Endometrial microvascular endothelial cells (primary cell): ENCODE measurements around the gene RUVBL1. TPM values are rescaled to one million over a fixed set of nuclear protein-coding genes. Genes with fewer than 3 reads are reported as not detected.

ENCODE experiments used
- in situ Hi-C: cut with HindIII; loops from 2 replicates; pipeline ENCODE4 v1.10.0; 2017; ENCODE audit warnings: low sequenced_read_pairs, low pct_unique_long_range_greater_than_20kb; ENCODE audit errors: inconsistent ontology term
- total RNA-seq: library from RNA; depleted of rRNA; stranded (reverse); fragments of >200 nt; gene quantifications from one replicate; pipeline ENCODE4 v1.2.3, GENCODE V29; 2015; ENCODE audit errors: inconsistent ontology term

RUVBL1 gene
- total RNA-seq, 1 donor from 2014 or later: 78.2 TPM

DNA sequence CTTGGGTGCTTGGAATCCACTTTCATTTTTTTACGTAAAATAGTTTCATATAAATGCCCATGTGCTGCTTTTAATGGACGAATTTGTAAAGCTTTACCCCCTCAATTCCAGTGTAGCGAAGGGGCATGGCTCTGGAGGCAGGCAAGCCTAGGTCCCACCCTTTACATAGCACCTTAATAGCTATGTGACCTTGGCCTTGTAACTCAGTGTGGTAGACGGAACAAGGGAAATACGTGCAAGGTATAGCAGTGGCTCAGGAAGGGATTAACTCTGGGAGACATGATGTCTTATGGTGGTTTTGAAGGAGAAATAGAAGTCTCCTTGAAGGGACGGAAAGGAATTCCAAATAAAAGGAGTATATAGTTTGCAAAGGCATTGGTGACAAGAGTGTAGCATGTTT lies 70.0 kb downstream of the RUVBL1 start:
- in situ Hi-C loops: no loop called here

DNA sequence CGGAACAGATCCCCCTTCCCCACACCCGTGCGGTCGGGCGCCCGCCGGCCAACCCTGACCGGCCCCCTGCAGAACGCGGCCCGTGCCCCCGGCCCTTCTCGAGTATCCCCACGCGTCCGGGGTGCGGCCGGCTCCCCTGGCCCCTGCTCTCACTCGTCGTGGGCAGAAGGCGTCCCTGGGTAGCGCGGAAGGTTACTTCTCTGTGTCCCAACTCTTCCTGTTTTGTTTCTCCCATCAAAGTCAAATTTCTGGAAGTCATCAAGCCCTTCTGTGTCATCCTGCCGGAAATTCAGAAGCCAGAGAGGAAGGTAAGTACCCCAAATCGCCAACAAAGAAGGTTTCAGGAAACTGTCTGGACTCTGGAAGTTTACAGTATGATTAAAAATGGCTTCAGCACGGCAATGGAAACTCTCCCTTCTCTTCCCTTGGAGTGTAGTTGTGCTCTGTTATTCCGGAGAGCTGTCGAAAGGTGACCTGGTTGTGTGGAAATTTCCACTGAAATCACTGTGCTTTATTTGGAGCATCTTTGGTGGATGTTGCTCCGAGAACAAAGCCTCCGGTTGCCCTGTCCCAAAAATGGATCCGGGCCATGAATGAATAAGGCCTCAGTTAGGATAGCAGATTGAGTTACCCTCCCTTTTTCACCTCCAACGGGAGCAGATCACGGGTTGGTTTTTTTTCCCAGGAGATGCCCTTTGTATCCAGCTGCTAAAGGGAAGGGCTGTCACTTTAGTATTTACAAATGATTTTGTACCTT lies 70.8 kb downstream of the RUVBL1 start:
- in situ Hi-C loops: no loop called here

DNA sequence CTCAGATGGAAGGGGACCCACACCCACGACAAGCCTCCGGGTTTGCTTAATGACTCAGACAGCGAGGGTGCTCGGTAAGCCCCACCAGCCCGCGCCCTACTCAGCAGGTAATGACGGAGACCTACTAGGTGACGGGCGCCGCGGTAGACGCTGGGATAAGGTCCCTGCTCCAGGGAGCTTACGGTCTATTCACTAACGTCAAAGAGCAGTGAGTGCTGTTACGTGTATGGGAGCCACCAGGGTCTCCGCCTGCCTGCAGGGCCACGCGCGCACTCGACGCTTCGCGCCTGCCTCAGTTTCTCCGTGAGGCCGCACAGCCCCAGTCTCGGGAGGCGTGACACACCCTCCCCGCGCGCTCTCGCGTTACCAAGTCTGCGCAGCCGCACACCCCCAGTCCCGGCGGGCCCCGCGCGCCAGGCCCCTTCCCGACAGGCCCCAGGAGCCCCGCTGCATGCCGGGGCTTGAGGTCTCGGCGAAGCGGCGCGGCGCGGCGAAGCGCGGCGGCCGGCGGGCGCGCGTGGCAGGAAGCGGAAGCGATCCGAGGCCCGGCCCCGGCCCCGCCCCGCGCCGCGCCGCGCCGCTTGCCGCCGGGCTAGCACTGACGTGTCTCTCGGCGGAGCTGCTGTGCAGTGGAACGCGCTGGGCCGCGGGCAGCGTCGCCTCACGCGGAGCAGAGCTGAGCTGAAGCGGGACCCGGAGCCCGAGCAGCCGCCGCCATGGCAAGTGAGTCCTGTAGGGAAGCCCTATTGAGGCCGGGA lies 71.6 kb downstream of the RUVBL1 start, which contains the start of gene SEC61A1:
TSS of gene SEC61A1 (plus strand) at position 601 of the 758 bp plus-strand sequence. CDS start at position 717, 116 bp downstream.
- in situ Hi-C loops: no loop called here

DNA sequence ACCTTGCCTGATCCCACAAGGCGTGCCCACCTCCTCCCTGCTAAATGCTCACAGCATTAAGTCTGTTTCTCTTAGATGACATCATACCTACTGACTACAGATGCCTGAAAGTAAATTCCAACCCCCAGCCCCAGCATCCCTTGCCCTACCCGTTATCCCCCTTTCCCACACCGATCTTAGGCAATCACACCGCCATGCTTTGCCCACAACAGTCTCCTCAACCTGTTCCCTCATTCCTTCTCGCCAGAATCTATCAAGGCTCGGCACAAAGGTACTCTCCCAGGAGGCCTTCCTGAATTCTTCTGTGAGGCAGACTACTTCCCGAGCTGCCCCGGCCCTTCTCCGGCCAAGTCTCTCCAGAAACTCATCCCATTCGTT lies 72.2 kb downstream of the RUVBL1 start:
- in situ Hi-C loops: no loop called here

DNA sequence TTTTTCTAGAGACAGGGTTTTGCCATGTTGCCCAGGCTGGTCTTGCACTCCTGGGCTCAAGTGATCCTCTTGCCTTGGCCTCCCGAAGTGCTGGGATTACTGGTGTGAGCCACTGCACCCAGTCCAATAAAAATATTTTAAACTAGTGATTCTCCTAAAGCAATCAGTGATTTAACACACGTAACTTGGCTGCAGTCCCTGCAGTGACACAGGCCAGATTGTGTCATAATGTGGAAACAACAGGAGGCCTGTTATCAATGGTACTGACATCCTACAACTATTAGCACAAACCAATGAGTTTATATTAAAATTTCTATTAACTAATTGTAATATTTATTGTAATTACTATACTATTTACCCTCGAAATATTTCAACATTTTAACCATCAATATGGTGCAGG lies 73.0 kb downstream of the RUVBL1 start:
- in situ Hi-C loops: no loop called here

DNA sequence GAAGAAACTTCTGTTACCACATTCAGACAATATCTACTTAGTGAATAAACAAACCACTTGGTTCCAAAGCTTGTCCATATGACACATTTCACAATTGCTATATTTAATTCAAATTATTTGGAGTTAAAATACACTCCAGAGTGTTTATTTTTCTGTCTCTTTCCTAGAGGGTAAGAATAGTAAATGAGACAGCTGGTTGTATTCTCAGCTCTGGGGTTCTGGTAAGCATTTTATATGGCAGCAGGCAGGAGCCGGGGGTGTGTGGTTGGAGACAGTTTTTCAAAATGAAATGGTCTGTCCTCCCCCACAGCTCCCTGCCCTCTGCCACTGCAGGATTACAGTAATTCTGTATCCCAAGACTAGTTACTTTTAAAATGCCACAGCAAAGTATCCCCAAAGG lies 82.3 kb downstream of the RUVBL1 start:
- in situ Hi-C loops: no loop called here

DNA sequence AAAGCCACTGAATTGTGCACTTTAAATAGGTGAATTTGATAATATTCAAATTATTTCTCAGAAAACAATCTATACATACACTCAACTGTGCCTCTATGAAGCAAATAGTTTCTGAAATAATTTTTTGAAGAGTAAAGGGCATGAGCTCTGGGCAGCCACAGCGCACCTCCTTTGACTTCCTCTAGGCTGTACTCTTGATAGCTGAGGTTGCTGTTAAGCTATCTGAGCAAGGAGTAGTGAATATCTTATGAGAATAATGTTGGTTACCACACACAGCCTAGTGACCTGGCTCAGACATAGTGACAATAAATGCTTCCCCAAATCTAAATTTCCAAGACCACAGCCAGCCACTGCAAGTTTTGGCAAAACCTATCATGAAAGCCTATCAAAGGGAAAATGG lies 83.0 kb downstream of the RUVBL1 start:
- in situ Hi-C loops: no loop called here

DNA sequence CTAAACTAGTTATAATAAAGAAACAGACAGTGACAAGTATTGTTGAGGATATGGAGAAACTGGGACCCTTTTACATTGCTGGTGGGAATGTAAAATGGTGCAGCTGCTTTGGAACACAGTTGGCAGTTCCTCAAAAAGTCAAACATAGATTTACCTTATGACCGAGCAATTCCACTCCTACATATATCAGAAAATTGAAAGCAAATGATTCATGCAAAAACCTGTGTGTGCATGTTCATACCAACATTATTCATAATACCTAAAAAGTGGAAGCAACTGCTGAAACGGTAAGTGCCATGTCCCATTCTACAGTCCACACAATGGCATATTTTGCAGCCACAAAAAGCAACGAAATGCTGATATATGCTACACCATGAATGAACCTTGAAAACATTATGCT lies 83.6 kb downstream of the RUVBL1 start:
- in situ Hi-C loops: no loop called here

DNA sequence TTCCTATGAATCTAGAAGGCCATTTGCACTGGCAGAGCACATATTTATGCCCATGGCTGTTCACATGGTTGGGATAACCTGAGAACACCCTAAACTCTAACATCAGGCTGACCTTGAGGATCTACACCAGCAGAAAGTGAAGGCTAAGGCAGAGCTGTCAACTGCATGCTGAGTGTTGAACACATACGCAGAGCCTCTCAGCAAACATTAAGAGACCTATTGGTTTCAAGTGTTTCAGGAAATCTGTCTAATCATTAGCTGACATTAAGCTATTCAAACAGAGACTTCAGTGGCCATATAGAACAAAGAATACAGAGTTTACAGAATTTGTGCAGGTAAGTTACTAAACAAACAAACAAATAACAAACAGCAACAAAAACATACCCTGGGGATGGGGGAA lies 87.5 kb downstream of the RUVBL1 start:
- in situ Hi-C loops: no loop called here

DNA sequence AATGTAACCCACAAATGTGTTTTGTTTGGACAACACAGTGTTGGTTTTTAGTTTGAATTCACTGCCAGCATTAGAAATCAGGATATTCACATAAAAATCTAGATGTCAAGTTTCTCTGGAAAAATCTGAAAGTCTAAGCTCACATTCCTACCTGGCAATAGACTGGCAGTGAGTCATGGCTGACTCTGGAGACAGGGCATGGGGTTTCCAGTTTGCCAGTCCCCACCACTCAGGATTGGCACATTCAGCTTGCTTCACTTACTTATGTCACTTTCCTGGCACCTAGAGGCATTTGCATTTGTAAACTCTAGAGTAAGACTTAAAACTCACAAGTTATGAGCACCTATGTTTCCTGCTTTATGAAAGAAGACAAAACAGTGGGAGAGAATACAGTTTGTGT lies 90.5 kb downstream of the RUVBL1 start:
- in situ Hi-C loops: no loop called here

Other genes with a start within 250 kb of the RUVBL1 start
- gene KBTBD12, start 208.6 kb downstream of the RUVBL1 start, total RNA-seq: not detected
- gene SEC61A1, start 71.4 kb downstream of the RUVBL1 start, total RNA-seq: 311 TPM
- gene EEFSEC, start 29.7 kb upstream of the RUVBL1 start, total RNA-seq: 21.7 TPM